Measurements from ENCODE around the gene AMN. TPM values are rescaled to one million over a fixed set of nuclear protein-coding genes. Genes with fewer than 3 reads are reported as not detected.
"Not testable (repeated sequence)": the region's sequence is repeated elsewhere in the genome, so short reads cannot be mapped to it uniquely, and the experiment has no call there.

Gene AMN
- total RNA-seq, 4 donors from 2014 or later: 89.1 to 1,110 (median 806) TPM

- peak overlapping the region in 2 of 4 donors; percentile 68 to 70 for H3K4me3 ChIP-seq
- H3K27ac ChIP-seq: peak overlapping the region in 1 of 4 donors; percentile 93
- H3K27me3 ChIP-seq: peaks cover 0 to 24% of the 10 kb centered on the region in 2 donors
- TF ChIP-seq CTCF (IDR thresholded peaks at IDR 0.05) (no peak), POLR2A (IDR thresholded peaks at IDR 0.05) (no peak)
- no peaks in the 10 kb centered on the region for H3K36me3 ChIP-seq
- no peaks in the 10 kb centered on the region for H3K9me3 ChIP-seq
- H3K4me1 ChIP-seq: peaks cover 0 to 44% (median 30%) of the 10 kb centered on the region in 4 donors
- no peak for DNase-seq
Measured at GRCh38 chr14:102924632-102925588, 2.4 kb downstream of the AMN start.

GRCh38 chr14:102925646-102926045 lies 3.2 kb downstream of the AMN start:
- peak overlapping the region in 1 of 4 donors; percentile 21 for H3K27ac ChIP-seq
- H3K4me3 ChIP-seq: no peak overlapping the region
- peaks cover 0 to 51% (median 37%) of the 10 kb centered on the region in 4 donors for H3K4me1 ChIP-seq
- no peaks in the 10 kb centered on the region for H3K36me3 ChIP-seq
- no peak for DNase-seq
- no peaks in the 10 kb centered on the region for H3K9me3 ChIP-seq
- TF ChIP-seq CTCF (IDR thresholded peaks at IDR 0.05) (no peak), POLR2A (IDR thresholded peaks at IDR 0.05) (no peak)
- peaks cover 0 to 32% of the 10 kb centered on the region in 2 donors for H3K27me3 ChIP-seq

- TF ChIP-seq POLR2A (IDR thresholded peaks at IDR 0.05) (no peak), CTCF (IDR thresholded peaks at IDR 0.05) (no peak)
- peak overlapping the region in 1 of 4 donors; percentile 97 for H3K27ac ChIP-seq
- H3K9me3 ChIP-seq: no peaks in the 10 kb centered on the region
- H3K4me1 ChIP-seq: peaks cover 0 to 55% (median 39%) of the 10 kb centered on the region in 4 donors
- no peak overlapping the region for H3K4me3 ChIP-seq
- DNase-seq: no peak
- no peaks in the 10 kb centered on the region for H3K36me3 ChIP-seq
- peaks cover 0 to 32% of the 10 kb centered on the region in 2 donors for H3K27me3 ChIP-seq
Measured at GRCh38 chr14:102926104-102926503, 3.6 kb downstream of the AMN start.

GRCh38 chr14:102926840-102927239 lies 4.4 kb downstream of the AMN start:
- Histone ChIP-seq H3K27me3 (peaks cover 0 to 32% of the 10 kb centered on the region in 2 donors), H3K4me1 (peaks cover 0 to 56% (median 39%) of the 10 kb centered on the region in 4 donors), H3K27ac (peak overlapping the region in 3 of 4 donors; percentile 86 to 97 (median 97)), H3K4me3 (peak overlapping the region in 1 of 4 donors; percentile 8)
- H3K9me3 ChIP-seq, DNase-seq, H3K36me3 ChIP-seq: not testable (repeated sequence)

- no peak for TF ChIP-seq CTCF (IDR thresholded peaks at IDR 0.05)
- TF ChIP-seq POLR2A (IDR thresholded peaks at IDR 0.05): peak; percentile 86 to 97
- Histone ChIP-seq H3K27ac (peak overlapping the region; percentile 59 to 97 (median 92)), H3K4me3 (peak overlapping the region; percentile 44 to 69 (median 60)), H3K27me3 (peaks cover 0 to 30% of the 10 kb centered on the region in 2 donors), H3K9me3 (no peaks in the 10 kb centered on the region), H3K36me3 (peaks cover 0 to 5% (median 0%) of the 10 kb centered on the region in 3 donors), H3K4me1 (peaks cover 0 to 56% (median 39%) of the 10 kb centered on the region in 4 donors)
- DNase-seq: peak in 2 of 3 donors; percentile 93
Measured at GRCh38 chr14:102927346-102927877, 4.9 kb downstream of the AMN start.

Data from Peyer's patch (tissue), 4 donors.